Measurements from ENCODE around the gene DNALI1. TPM values are rescaled to one million over a fixed set of nuclear protein-coding genes. Genes with fewer than 3 reads are reported as not detected.
"Not testable (repeated sequence)": the region's sequence is repeated elsewhere in the genome, so short reads cannot be mapped to it uniquely, and the experiment has no call there.

The DNALI1 gene
- total RNA-seq, 1 donor from 2014 or later: 13.2 TPM

- H3K27me3 ChIP-seq: no peaks in the 10 kb centered on the region
- intact Hi-C loops (cut with DNase I): no loop called here
- H3K9me3 ChIP-seq: no peaks in the 10 kb centered on the region
- H3K27ac ChIP-seq: no peak overlapping the region
- TF ChIP-seq CTCF (IDR thresholded peaks at IDR 0.05): no peak
- no peak overlapping the region for H3K4me3 ChIP-seq
- DNase-seq (no peak), ATAC-seq (no peak)
- H3K4me1 ChIP-seq: peaks cover 17% of the 10 kb centered on the region
- H3K36me3 ChIP-seq: peaks cover under 1% of the 10 kb centered on the region
These were observed 39.2 kb upstream of the DNALI1 start for GRCh38 chr1:37517569-37517968.

DNA sequence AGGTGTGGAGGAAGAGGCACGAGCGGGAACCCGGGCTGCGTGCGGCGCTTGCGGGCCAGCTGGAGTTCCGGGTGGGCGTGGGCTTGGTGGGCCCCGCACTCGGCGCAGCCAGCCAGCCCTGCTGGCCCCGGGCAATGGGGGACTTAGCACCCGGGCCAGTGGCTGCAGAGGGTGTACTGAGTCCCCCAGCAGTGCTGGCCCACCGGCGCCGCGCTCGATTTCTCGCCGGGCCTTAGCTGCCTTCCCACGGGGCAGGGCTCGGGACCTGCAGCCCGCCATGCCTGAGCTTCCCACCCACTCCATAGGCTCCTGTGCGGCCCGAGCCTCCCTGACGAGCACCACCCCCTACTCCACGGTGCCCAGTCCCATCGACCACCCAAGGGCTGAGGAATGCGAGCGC is 38.5 kb upstream of the DNALI1 start:
- H3K4me3 ChIP-seq; intact Hi-C loops (cut with DNase I); DNase-seq; H3K36me3 ChIP-seq; H3K27ac ChIP-seq; H3K27me3 ChIP-seq; ATAC-seq; H3K9me3 ChIP-seq: not testable (repeated sequence)
- H3K4me1 ChIP-seq: peaks cover 12% of the 10 kb centered on the region

DNA sequence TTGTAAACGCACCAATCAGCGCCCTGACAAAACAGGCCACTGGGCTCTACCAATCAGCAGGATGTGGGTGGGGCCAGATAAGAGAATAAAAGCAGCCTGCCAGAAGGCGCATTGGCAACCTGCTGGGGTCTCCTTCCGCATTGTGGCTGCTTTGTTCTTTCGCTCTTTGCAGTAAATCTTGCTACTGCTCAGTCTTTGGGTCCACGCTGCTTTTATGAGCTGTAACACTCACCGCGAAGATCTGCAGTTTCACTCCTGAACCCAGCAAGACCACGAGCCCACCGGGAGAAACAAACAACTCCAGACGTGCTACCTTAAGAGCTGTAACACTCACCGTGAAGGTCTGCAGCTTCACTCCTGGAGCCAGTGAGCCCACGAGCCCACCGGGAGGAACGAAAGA is 37.8 kb upstream of the DNALI1 start:
- H3K36me3 ChIP-seq; ATAC-seq; H3K27me3 ChIP-seq; intact Hi-C loops (cut with DNase I); H3K4me1 ChIP-seq; DNase-seq; H3K4me3 ChIP-seq; H3K9me3 ChIP-seq; H3K27ac ChIP-seq: not testable (repeated sequence)

GRCh38 chr1:37519613-37520012 is 37.1 kb upstream of the DNALI1 start:
- Histone ChIP-seq H3K4me1 (peaks cover 6% of the 10 kb centered on the region), H3K36me3 (no peaks in the 10 kb centered on the region), H3K4me3 (no peak overlapping the region), H3K27ac (no peak overlapping the region), H3K27me3 (no peaks in the 10 kb centered on the region), H3K9me3 (no peaks in the 10 kb centered on the region)
- intact Hi-C loops (cut with DNase I): no loop called here
- no peak for ATAC-seq
- TF ChIP-seq CTCF (IDR thresholded peaks at IDR 0.05): no peak
- no peak for DNase-seq

DNA sequence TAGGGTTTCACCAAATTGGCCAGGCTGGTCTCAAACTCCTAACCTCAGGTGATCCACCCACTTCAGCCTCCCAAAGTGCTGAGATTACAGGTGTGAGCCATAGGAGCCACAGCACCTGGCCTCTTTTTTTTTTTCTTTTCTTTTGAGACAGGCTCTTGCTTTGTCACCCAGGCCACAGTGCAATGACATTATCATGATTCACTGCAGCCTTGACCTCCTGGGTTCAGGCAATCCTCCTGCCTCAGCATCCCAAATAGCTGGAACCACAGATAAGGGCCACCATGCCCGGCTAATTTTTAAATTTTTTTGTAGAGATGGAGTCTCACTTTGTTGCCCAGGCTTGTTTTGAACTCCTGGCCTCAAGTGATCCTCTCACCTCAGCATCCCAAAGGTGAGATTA is 26.9 kb upstream of the DNALI1 start:
- ATAC-seq; intact Hi-C loops (cut with DNase I); H3K27ac ChIP-seq; H3K9me3 ChIP-seq; H3K36me3 ChIP-seq; H3K4me3 ChIP-seq; DNase-seq; H3K27me3 ChIP-seq: not testable (repeated sequence)
- H3K4me1 ChIP-seq: peaks cover 15% of the 10 kb centered on the region

DNA sequence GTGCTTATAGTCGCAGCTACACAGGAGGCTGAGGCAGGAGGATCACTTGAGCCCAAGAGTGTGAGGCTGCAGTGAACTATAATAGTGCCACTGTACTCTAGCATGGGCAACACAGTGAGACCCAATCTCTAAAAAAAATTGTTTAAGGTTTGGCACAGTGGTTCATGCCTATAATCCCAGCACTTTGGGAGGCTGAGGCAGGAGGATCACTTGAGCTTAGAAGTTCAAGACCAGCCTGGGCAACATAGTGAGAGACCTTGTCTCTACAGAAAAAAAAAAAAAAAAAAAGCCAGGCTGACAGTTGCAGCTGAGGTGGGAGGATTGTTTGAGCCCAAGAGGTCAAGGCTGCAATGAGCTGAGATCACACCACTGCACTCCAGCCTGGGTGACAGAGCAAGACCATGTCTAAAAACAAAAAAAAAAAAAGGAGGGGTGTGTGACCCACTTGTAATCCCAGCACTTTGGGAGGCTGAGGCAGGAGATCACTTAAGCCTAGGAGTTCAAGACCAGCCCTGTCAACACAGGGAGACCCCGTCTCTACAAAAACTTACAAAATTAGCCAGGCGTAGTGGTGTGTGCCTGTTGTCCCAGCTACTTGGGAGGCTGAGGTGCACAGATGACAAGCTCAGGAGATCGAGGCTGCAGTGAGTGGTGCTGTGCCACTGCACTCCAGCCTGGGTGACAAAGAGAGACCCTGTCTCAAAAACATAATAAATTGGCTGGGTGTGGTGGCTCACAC is 24.2 kb upstream of the DNALI1 start:
- ATAC-seq; H3K27ac ChIP-seq; H3K9me3 ChIP-seq; H3K27me3 ChIP-seq; DNase-seq; intact Hi-C loops (cut with DNase I); H3K4me3 ChIP-seq: not testable (repeated sequence)
- Histone ChIP-seq H3K4me1 (peaks cover 15% of the 10 kb centered on the region), H3K36me3 (peaks cover 18% of the 10 kb centered on the region)

DNA sequence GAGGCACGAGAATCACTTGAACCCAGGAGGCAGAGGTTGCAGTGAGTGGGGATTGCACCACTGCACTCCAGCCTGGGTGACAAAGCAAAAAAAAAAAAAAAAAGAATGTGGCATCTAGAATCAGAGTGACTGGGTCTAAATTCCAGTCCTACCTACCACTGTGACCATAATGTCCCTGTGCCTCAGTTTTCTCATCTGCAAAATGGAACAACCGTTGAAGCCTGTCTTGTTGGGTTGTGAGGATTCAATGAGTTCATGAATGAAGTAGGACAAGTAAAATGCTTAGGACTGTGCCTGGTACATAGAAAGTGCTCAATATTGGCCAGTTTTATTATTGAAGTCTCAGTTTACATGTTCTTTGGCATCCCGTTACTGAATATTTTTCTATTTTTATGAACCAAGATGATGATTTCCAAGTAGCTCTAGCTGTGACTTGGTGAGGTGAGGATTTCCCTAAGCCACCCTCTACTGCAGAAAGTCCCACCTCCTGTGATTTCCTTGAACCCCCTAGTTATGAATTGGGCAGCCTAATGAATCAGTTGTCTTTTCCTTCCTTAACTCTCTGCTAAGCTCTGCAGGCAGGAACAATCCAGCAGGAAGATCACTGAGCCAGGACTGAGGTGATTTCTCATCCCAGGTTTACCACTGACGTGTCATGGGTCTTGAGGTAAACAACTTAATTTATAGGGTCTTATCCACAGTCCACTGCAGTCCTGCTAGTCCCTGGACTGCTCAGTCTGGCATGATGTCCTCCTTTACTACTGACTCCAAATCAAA is 23.2 kb upstream of the DNALI1 start:
- Histone ChIP-seq H3K36me3 (peaks cover 27% of the 10 kb centered on the region), H3K9me3 (no peaks in the 10 kb centered on the region), H3K27me3 (no peaks in the 10 kb centered on the region), H3K4me1 (peaks cover 15% of the 10 kb centered on the region), H3K27ac (peak overlapping the region; percentile 20), H3K4me3 (no peak overlapping the region)
- intact Hi-C loops (cut with DNase I): no loop called here
- no peak for ATAC-seq
- no peak for TF ChIP-seq CTCF (IDR thresholded peaks at IDR 0.05)
- DNase-seq: no peak

All from upper lobe of right lung (tissue), 1 donor.